ENCODE data around the gene UCN. TPM values are rescaled to one million over a fixed set of nuclear protein-coding genes. Genes with fewer than 3 reads are reported as not detected.

The UCN gene
- total and polyA plus RNA-seq, 2 donors from 2014 or later = 1.3 to 1.4 TPM

DNA sequence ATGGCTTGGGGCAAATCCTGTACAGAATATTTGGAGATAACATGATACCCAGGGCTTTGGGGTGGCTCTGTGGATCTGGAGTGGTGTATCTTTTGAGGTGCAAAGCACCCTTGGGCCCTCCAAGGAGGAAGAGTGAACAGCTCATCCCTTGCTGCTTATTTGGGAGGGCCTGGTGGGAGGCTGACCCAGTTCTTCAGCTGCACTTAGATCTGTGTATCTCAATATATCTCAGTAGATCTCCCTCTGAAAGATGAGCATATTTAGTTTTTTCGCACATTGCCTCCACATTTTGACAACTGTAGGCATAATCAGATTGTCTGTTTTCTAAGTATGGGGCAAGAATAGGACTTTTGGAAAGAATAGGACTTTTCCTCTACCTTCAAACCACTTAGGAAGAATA is 23.2 kb downstream of the UCN start:
- Histone ChIP-seq H3K4me1 (ENCODE audit: control insufficient read depth in 2 of 3, insufficient read depth in 2 of 3, low read depth in 1 of 3, low read length in 3 of 3) (no peaks in the 10 kb centered on the region), H3K9me3 (ENCODE audit: control insufficient read depth in 2 of 3, insufficient read depth in 1 of 3, low read length in 3 of 3) (no peaks in the 10 kb centered on the region), H3K4me3 (ENCODE audit: low read length in 3 of 3) (no peak overlapping the region), H3K27ac (ENCODE audit: low read depth in 2 of 2, low read length in 2 of 2) (no peak overlapping the region), H3K36me3 (ENCODE audit: control insufficient read depth in 2 of 3, insufficient read depth in 3 of 3, low read length in 3 of 3) (no peaks in the 10 kb centered on the region), H3K27me3 (ENCODE audit: control insufficient read depth, insufficient read depth, low read length) (no peaks in the 10 kb centered on the region), H3K9ac (ENCODE audit: low read length in 3 of 3) (no peak overlapping the region)
- FAIRE-seq (no peak), DNase-seq (no peak)
- intact Hi-C loops (cut with DNase I) = no loop called here
- TF ChIP-seq, protein P1, sequence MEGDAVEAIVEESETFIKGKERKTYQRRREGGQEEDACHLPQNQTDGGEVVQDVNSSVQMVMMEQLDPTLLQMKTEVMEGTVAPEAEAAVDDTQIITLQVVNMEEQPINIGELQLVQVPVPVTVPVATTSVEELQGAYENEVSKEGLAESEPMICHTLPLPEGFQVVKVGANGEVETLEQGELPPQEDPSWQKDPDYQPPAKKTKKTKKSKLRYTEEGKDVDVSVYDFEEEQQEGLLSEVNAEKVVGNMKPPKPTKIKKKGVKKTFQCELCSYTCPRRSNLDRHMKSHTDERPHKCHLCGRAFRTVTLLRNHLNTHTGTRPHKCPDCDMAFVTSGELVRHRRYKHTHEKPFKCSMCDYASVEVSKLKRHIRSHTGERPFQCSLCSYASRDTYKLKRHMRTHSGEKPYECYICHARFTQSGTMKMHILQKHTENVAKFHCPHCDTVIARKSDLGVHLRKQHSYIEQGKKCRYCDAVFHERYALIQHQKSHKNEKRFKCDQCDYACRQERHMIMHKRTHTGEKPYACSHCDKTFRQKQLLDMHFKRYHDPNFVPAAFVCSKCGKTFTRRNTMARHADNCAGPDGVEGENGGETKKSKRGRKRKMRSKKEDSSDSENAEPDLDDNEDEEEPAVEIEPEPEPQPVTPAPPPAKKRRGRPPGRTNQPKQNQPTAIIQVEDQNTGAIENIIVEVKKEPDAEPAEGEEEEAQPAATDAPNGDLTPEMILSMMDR (IDR thresholded peaks at IDR 0.05; ENCODE audit: borderline replicate concordance, extremely low read depth, insufficient read depth) = no peak

DNA sequence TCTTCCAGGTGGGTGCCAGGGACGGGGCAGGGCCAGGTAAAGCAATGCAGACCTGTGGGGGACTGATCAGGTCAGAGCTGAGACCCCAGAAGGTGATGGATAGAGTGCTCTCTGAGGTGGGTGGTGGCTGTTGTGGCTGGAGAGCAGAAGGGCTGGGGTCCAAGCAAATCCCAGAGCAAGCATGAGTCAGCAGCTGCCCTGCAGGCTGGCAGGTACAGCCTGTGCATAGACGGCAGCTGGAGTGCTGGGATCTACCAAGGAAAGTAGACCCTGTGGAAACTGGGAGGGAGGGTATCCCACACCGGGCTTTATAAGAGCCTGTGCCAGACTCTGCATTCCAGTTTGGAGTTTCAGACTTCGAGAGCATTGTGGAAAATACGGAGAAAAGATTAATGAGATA is 25.4 kb downstream of the UCN start:
- H3K27ac ChIP-seq (ENCODE audit: low read depth in 2 of 2, low read length in 2 of 2) = no peak overlapping the region
- no peak for FAIRE-seq
- H3K4me3 ChIP-seq (ENCODE audit: low read length in 3 of 3) = no peak overlapping the region
- H3K9me3 ChIP-seq (ENCODE audit: control insufficient read depth in 2 of 3, insufficient read depth in 1 of 3, low read length in 3 of 3) = no peaks in the 10 kb centered on the region
- TF ChIP-seq, protein P1 (IDR thresholded peaks at IDR 0.05; ENCODE audit: borderline replicate concordance, extremely low read depth, insufficient read depth) = no peak
- no peaks in the 10 kb centered on the region for H3K27me3 ChIP-seq (ENCODE audit: control insufficient read depth, insufficient read depth, low read length)
- H3K9ac ChIP-seq (ENCODE audit: low read length in 3 of 3) = no peak overlapping the region
- H3K4me1 ChIP-seq (ENCODE audit: control insufficient read depth in 2 of 3, insufficient read depth in 2 of 3, low read depth in 1 of 3, low read length in 3 of 3) = no peaks in the 10 kb centered on the region
- intact Hi-C loops (cut with DNase I) = no loop called here
- H3K36me3 ChIP-seq (ENCODE audit: control insufficient read depth in 2 of 3, insufficient read depth in 3 of 3, low read length in 3 of 3) = no peaks in the 10 kb centered on the region
- DNase-seq = no peak

DNA sequence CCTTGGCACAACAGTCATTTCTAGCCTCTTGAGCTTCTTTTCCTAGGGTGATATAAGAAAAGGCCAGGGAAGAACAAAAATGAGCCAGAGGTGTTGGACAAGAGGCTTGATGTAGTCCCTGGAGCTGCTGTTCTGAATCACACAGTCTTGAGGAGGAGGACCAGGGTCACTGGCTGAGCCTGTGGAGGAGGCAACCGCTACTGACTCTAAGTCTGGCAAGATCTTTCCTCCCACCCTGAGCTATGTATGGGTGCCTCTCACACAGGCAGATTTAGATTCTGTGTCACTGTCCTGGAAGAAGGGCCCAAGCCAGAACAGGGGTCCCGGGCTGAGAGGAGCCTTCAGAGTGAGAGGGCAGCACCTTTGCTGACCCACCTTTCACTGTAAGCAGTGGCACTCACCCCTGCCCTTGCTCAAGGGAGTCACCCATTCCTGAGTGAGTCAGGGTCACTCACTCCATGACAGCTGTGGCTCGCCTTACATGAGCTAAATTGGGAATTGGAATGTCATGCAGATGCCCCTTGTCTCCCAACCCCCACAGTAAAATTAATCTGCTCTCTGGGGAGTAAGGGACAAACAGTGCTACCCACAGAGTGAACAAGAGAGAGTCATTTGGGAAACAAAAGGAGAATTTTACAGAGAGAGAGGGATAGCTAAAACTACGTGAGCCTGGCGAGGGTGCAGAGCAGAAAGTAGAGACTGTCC is 26.2 kb downstream of the UCN start, which contains the start of gene TRIM54:
TSS of gene TRIM54 (plus strand) at position 575 of the 705 bp plus-strand sequence. CDS start 303 bp downstream, outside the sequence.
- H3K4me1 ChIP-seq (ENCODE audit: control insufficient read depth in 2 of 3, insufficient read depth in 2 of 3, low read depth in 1 of 3, low read length in 3 of 3) = no peaks in the 10 kb centered on the region
- H3K4me3 ChIP-seq (ENCODE audit: low read length in 3 of 3) = no peak within 1 kb of the TSS
- TF ChIP-seq, protein P1 (IDR thresholded peaks at IDR 0.05; ENCODE audit: borderline replicate concordance, extremely low read depth, insufficient read depth) = no peak
- H3K36me3 ChIP-seq (ENCODE audit: control insufficient read depth in 2 of 3, insufficient read depth in 3 of 3, low read length in 3 of 3) = no peaks in the 10 kb centered on the region
- DNase-seq = peak in 3 of 5 donors; percentile 56 to 71 (median 57)
- no peak within 1 kb of the TSS for H3K27ac ChIP-seq (ENCODE audit: low read depth in 2 of 2, low read length in 2 of 2)
- no peaks in the 10 kb centered on the region for H3K9me3 ChIP-seq (ENCODE audit: control insufficient read depth in 2 of 3, insufficient read depth in 1 of 3, low read length in 3 of 3)
- H3K27me3 ChIP-seq (ENCODE audit: control insufficient read depth, insufficient read depth, low read length) = no peaks in the 10 kb centered on the region
- FAIRE-seq = no peak
- no peak within 1 kb of the TSS for H3K9ac ChIP-seq (ENCODE audit: low read length in 3 of 3)
- intact Hi-C loops (cut with DNase I) = no loop called here
